Upper lobe of left lung (tissue), 6 donors: Measurements from ENCODE around the gene USB1. TPM values are rescaled to one million over a fixed set of nuclear protein-coding genes. Genes with fewer than 3 reads are reported as not detected.

Source experiments
- ATAC-seq, 2 donors: fragments of 200-7000 bp; cut with Tn5 transposase; one replicate each; pipeline ENCODE4 v1.9.1; 2022; ENCODE audit warnings: mild to moderate bottlenecking in 2 of 2, moderate library complexity in 2 of 2; ENCODE audit not compliant: low FRiP score in 2 of 2
- DNase-seq, 2 donors: peaks; one replicate each; pipeline ENCODE4 v3.0.0-alpha.2; 2019 to 2020
- H3K27ac ChIP-seq, 4 donors: fragments of 200-600 bp; sonication (generic); one replicate each; pipeline ENCODE4 v1.5.1; 2016 to 2019
- H3K27me3 ChIP-seq, 4 donors: fragments of 200-600 bp; sonication (generic); one replicate each; pipeline ENCODE4 v1.5.1; 2017 to 2019
- H3K36me3 ChIP-seq, 4 donors: fragments of 200-600 bp; sonication (generic); one replicate each; pipeline ENCODE4 v1.5.1; 2016 to 2019
- H3K4me1 ChIP-seq, 4 donors: fragments of 200-600 bp; sonication (generic); one replicate each; pipeline ENCODE4 v1.5.1; 2018 to 2019
- H3K4me3 ChIP-seq, 4 donors: fragments of 200-600 bp; sonication (generic); one replicate each; pipeline ENCODE4 v1.5.1; 2017 to 2019; ENCODE audit warnings: mild to moderate bottlenecking in 2 of 4, moderate library complexity in 1 of 4
- H3K9me3 ChIP-seq, 4 donors: fragments of 200-600 bp; sonication (generic); one replicate each; pipeline ENCODE4 v1.5.1; 2018 to 2019
- EP300 ChIP-seq, 4 donors: sonication (generic); formaldehyde crosslinking; IDR thresholded peaks; one replicate each; pipeline ENCODE4 v1.5.1; 2017; ENCODE audit warnings: antibody characterized with exemption in 4 of 4, control low read depth in 2 of 4
- POLR2A ChIP-seq, 4 donors: fragments of 450-650 bp; IDR thresholded peaks; one replicate each; pipeline ENCODE4 v1.5.1; 2016 to 2017; ENCODE audit warnings: antibody characterized with exemption in 4 of 4, mild to moderate bottlenecking in 2 of 4
- POLR2AphosphoS5 ChIP-seq, 2 donors: sonication (generic); formaldehyde crosslinking; IDR thresholded peaks; one replicate each; pipeline ENCODE4 v1.5.1; 2017; ENCODE audit warnings: antibody characterized with exemption in 2 of 2
- WGBS, 2 donors: methylation state at CpG; one replicate each; pipeline ENCODE4 v1.1.5; 2017 to 2018; 5-methylcytosine and 5-hydroxymethylcytosine counted together
- total RNA-seq, 6 donors: library from RNA; depleted of rRNA in 4 of 6; stranded (reverse); fragments of >200 nt in 4 of 6; gene quantifications; one replicate each; pipeline versions ENCODE4 v1.1.0 to v1.2.1, GENCODE V29; 2016 to 2021
- TF ChIP-seq, protein P1 (sequence below), 6 experiments: fragments of 450-650 bp in 4 of 6; fragments of 200-600 bp in 2 of 6; sonication (generic) in 2 of 6; IDR thresholded peaks; one replicate each; pipeline ENCODE4 v1.5.1; 2016 to 2019; ENCODE audit warnings: antibody characterized with exemption in 6 of 6
- donor health status: DM: no; HTN: no; CAD: no; lungs with moderate emphysema.
- donor health status: DM: no; HTN: yes; CAD: no; lungs with severe emphysema.

The USB1 gene
- total RNA-seq, 6 donors from 2014 or later = 32.7 to 55.5 (median 46.5) TPM

DNA sequence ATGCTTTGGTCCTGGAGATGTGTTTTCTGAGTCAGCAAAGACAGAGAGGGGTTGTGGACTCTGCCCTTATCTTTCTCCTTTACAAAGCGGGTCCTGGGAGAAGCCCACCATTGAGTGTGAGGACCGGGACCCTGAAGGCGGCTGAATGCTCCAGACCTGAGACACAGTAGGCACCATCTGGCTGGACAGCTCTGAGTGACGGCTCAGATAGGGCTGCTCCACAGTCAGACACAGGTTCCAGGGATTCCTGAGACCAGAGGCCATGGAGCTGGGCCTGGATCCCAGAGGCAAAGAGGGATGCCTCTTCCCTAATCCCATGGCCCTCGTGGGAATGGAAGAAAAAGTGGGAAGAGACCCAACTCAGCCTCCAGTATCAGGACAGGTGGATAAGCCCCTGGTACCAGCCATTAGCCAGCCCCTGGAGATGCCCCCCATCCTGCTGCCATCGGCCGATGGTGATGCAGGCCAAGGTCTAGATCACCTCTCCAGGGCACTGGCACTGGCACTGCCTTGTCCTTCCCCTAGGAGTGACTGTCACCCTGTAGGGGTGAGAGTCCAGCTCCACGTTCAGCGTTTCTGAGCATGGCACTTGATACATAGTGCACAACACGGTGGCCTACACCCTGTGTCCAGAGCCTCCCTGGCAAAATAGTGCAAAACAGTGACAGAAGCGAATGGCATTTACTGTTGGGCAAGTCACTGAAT, 29.1 kb downstream of the USB1 start:
- WGBS, 2 donors = 90 to 92% methylated on average over 4 to 11 of the region's 11 CpGs
- Histone ChIP-seq H3K27ac (peak overlapping the region in 2 of 4 donors; percentile 75 to 82), H3K36me3 (no peaks in the 10 kb centered on the region), H3K27me3 (peaks cover 0 to 3% (median 0%) of the 10 kb centered on the region in 4 donors), H3K9me3 (no peaks in the 10 kb centered on the region), H3K4me1 (peaks cover 58 to 94% (median 68%) of the 10 kb centered on the region in 4 donors), H3K4me3 (no peak overlapping the region)
- no peak for DNase-seq
- no peak for ATAC-seq
- TF ChIP-seq EP300 (IDR thresholded peaks at IDR 0.05) (no peak), POLR2AphosphoS5 (IDR thresholded peaks at IDR 0.05) (no peak), POLR2A (IDR thresholded peaks at IDR 0.05) (no peak)
- TF ChIP-seq, protein P1, sequence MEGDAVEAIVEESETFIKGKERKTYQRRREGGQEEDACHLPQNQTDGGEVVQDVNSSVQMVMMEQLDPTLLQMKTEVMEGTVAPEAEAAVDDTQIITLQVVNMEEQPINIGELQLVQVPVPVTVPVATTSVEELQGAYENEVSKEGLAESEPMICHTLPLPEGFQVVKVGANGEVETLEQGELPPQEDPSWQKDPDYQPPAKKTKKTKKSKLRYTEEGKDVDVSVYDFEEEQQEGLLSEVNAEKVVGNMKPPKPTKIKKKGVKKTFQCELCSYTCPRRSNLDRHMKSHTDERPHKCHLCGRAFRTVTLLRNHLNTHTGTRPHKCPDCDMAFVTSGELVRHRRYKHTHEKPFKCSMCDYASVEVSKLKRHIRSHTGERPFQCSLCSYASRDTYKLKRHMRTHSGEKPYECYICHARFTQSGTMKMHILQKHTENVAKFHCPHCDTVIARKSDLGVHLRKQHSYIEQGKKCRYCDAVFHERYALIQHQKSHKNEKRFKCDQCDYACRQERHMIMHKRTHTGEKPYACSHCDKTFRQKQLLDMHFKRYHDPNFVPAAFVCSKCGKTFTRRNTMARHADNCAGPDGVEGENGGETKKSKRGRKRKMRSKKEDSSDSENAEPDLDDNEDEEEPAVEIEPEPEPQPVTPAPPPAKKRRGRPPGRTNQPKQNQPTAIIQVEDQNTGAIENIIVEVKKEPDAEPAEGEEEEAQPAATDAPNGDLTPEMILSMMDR (IDR thresholded peaks at IDR 0.05) = no peak

DNA sequence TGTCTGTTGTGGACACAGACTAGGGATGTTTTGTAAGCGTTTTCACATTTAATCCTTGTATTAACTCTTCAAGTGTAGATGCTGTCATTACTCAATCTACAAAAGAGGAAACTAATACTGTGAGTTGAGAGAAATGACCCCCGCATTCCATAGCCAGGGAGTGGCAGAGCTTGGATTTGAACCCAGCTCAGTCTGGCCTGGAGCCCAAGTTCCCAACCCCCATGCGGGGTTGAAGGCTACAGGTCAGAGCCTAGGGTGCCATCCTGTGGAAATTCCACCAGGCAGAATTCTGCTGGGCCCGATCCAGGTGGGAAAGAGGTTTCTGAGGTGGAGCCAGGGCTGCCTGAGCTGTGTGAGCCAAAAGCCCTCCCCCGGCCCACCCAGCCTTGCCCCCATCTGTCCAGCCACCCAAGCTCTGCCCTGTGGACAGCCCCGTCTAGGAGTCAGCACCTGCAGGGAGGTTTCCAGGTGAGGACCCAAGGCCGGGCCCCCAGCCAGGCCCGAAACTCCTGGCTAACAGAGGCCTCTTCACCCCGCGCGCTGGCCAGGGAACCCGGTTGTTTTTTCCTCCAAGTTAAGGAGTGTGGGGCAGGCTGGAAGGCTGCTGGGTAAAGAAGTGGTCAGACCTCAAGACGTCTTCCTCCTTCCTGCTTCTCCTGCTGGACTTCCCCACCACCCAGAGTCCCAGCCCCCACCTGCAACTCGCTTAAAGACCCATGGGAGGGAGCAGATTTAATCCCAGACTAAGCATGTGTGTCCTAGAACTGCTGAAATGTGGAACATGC, 30.0 kb downstream of the USB1 start:
- Histone ChIP-seq H3K27me3 (peaks cover 0 to 3% (median 0%) of the 10 kb centered on the region in 4 donors), H3K4me3 (no peak overlapping the region), H3K27ac (peak overlapping the region; percentile 46 to 82 (median 72)), H3K4me1 (peaks cover 58 to 85% (median 66%) of the 10 kb centered on the region in 4 donors), H3K9me3 (no peaks in the 10 kb centered on the region), H3K36me3 (no peaks in the 10 kb centered on the region)
- DNase-seq (peak; percentile 72), ATAC-seq (peak in 1 of 2 donors; percentile 20)
- whole genome bisulfite sequencing, 2 donors = 27 to 35% methylated on average over 11 of the region's 14 CpGs
- TF ChIP-seq, protein P1 (IDR thresholded peaks at IDR 0.05) = no peak
- TF ChIP-seq EP300 (IDR thresholded peaks at IDR 0.05) = no peak

DNA sequence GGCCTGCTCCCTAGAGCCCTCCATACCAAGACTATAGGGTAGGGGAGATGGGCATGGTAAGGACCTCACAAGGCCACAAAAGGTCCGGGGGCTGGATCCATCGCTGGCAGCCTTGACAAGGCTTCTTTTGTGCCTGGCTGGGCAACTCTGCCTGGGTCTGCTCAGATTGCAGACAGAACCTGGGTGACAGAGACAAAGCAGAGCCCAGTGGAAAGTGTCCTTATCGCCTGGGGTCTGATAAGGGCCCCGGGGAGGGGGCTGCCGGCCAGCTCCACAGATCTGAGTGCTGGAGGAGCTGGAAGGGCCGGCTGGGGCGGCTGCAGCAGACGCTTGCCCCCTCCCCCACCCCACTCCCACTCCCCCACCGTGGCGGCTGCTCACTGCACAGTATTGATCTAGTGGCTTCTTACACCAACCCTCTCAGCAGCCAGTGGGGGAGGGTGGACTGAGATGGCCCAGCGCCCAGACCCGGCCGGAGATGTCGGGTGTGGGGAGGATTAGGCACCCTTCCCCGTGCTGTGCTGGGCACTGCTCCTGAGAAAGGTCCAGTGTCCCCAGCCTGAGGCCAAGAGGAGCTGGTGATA, 31.6 kb downstream of the USB1 start:
- peaks cover 43 to 70% (median 50%) of the 10 kb centered on the region in 4 donors for H3K4me1 ChIP-seq
- ATAC-seq = peak; percentile 16 to 63

DNA sequence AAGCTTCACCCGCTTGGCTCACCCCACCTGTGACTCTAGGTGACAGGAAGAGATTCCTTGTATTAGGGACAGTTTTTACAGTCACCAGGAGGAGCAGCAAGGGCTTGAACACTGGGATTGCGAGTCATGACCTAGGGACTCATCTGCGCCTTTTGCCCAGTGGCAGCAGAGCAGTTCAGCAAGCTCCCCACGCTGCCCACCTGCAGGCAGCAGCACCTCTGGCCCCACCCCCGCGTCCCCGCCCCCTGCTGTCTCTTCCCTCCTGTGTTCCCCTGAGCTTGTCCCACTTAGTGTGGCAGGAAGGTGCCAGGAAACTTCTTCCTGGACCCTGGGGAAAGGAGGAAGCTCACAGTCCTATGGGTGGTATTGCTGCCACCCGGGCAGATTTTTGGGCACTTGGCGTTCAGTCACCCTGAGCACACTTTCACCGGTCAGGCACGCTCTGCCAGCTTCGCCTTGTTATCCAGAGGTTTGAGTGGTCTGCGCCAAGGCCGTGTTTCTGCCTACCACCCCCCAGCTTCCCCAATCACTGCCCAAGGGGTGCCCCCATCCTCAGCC, 33.0 kb downstream of the USB1 start:
- DNase-seq = no peak
- Histone ChIP-seq H3K27me3 (no peaks in the 10 kb centered on the region), H3K36me3 (peaks cover 0 to 13% (median 2%) of the 10 kb centered on the region in 4 donors), H3K4me3 (no peak overlapping the region), H3K27ac (no peak overlapping the region), H3K9me3 (no peaks in the 10 kb centered on the region), H3K4me1 (peaks cover 31 to 55% (median 37%) of the 10 kb centered on the region in 4 donors)
- 87 to 90% methylated on average over 3 to 14 of the region's 14 CpGs for WGBS, 2 donors
- TF ChIP-seq EP300 (IDR thresholded peaks at IDR 0.05) (no peak), POLR2AphosphoS5 (IDR thresholded peaks at IDR 0.05) (no peak), POLR2A (IDR thresholded peaks at IDR 0.05) (no peak)
- TF ChIP-seq, protein P1 (IDR thresholded peaks at IDR 0.05) = no peak
- no peak for ATAC-seq

More for the DNA sequence above, 31.6 kb downstream of the USB1 start:
- Histone ChIP-seq H3K9me3 (no peaks in the 10 kb centered on the region), H3K27me3 (no peaks in the 10 kb centered on the region), H3K27ac (peak overlapping the region; percentile 10 to 82 (median 38)), H3K4me3 (no peak overlapping the region), H3K36me3 (peaks cover 0 to under 1% (median 0%) of the 10 kb centered on the region in 4 donors)
- 36% methylated on average over 5 to 10 of the region's 15 CpGs for WGBS, 2 donors
- TF ChIP-seq POLR2AphosphoS5 (IDR thresholded peaks at IDR 0.05) = no peak
- TF ChIP-seq, protein P1 (IDR thresholded peaks at IDR 0.05) = no peak
- no peak for TF ChIP-seq POLR2A (IDR thresholded peaks at IDR 0.05)
- TF ChIP-seq EP300 (IDR thresholded peaks at IDR 0.05) = no peak
- DNase-seq = peak; percentile 79 to 86
